DOHH2 (cell line): Measurements from ENCODE around the gene PCED1B.

Experiments used
- H3F3A ChIP-seq: fragments of 200-600 bp; sonication (generic), shearing (Covaris generic); 2 replicates; pipeline ENCODE4 v1.6.0; 2016; ENCODE audit warnings: antibody characterized with exemption, mild to moderate bottlenecking; ENCODE audit not compliant: control insufficient read depth, insufficient read depth
- H3K27ac ChIP-seq: fragments of 200-600 bp; sonication (generic); 2 replicates; pipeline ENCODE4 v1.5.1; 2014; ENCODE audit warnings: low read depth, mild to moderate bottlenecking, low read length, moderate library complexity
- H3K27me3 ChIP-seq: fragments of 200-600 bp; sonication (generic); 2 replicates; pipeline ENCODE4 v1.6.1; 2014; ENCODE audit warnings: mild to moderate bottlenecking, low read length, mixed read lengths; ENCODE audit not compliant: control insufficient read depth
- H3K36me3 ChIP-seq: fragments of 200-600 bp; sonication (generic); 2 replicates; pipeline ENCODE4 v1.6.1; 2014; ENCODE audit warnings: mild to moderate bottlenecking, low read length, moderate library complexity, mixed read lengths; ENCODE audit not compliant: control insufficient read depth
- H3K4me1 ChIP-seq: fragments of 200-600 bp; sonication (generic); 2 replicates; pipeline ENCODE4 v1.6.1; 2014; ENCODE audit warnings: mild to moderate bottlenecking, low read length, mixed read lengths; ENCODE audit not compliant: control insufficient read depth
- H3K4me2 ChIP-seq: fragments of 200-600 bp; sonication (generic); 2 replicates; pipeline ENCODE4 v1.6.0; 2014; ENCODE audit warnings: mild to moderate bottlenecking, low read length, moderate library complexity
- H3K4me3 ChIP-seq: fragments of 200-600 bp; sonication (generic); 2 replicates; pipeline ENCODE4 v1.5.1; 2014; ENCODE audit warnings: mild to moderate bottlenecking, low read length, mixed read lengths
- H3K79me2 ChIP-seq: fragments of 200-600 bp; sonication (generic); 2 replicates; pipeline ENCODE4 v1.6.1; 2014; ENCODE audit warnings: mild to moderate bottlenecking, low read length, mixed read lengths; ENCODE audit not compliant: control insufficient read depth
- H3K9me2 ChIP-seq: fragments of 200-600 bp; sonication (generic); replicated peaks from 2 replicates; pipeline ENCODE4 v1.6.1; 2014; ENCODE audit warnings: mild to moderate bottlenecking, low read length, mixed read lengths; ENCODE audit not compliant: control insufficient read depth
- H3K9me3 ChIP-seq: fragments of 200-600 bp; sonication (generic); 2 replicates; pipeline ENCODE4 v1.6.1; 2014; ENCODE audit warnings: antibody characterized with exemption, low read length, mixed read lengths; ENCODE audit not compliant: control insufficient read depth, insufficient read depth
- H4K20me1 ChIP-seq: fragments of 200-600 bp; sonication (generic); 2 replicates; pipeline ENCODE4 v1.6.0; 2014; ENCODE audit warnings: low read depth, mild to moderate bottlenecking, antibody characterized with exemption, low read length, moderate library complexity; ENCODE audit not compliant: control insufficient read depth, insufficient read depth
- EZH2phosphoT487 ChIP-seq: fragments of 200-600 bp; sonication (generic); IDR thresholded peaks from 2 replicates; pipeline ENCODE4 v1.6.1; 2017; ENCODE audit warnings: borderline replicate concordance, mild to moderate bottlenecking, antibody characterized with exemption, low read length, moderate library complexity, mixed read lengths
- TF ChIP-seq, protein P1 (sequence below): fragments of 200-600 bp; sonication (generic); IDR thresholded peaks from one replicate; pipeline ENCODE4 v1.5.1; 2014; ENCODE audit warnings: antibody characterized with exemption, mild to moderate bottlenecking, low read depth, low read length; ENCODE audit not compliant: poor library complexity, severe bottlenecking

Gene PCED1B

DNA sequence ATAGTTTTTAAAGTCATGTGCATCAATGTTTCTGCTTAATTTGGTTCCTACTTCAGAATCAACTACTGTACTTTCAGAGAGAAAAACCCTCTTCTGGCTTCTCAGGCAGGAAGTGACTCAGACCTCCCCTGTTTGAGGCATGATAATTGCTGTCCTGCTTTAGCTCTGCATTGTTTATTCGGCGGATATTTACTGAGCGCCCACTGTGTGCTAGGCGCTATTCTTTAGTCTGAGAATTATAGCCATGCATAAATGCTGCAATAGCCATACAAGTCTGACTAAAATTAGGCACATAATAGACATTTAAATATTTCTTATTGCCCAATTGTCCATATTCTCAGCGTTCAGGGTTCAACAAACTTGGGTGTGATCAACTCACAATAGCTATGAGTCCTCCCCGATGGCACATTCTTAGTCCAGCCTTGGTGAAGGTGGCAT, 6.4 kb downstream of the PCED1B start:
- H3K9me2 ChIP-seq = no peaks in the 10 kb centered on the region
- peak overlapping the region; percentile 44 for H3K4me2 ChIP-seq
- H3K4me3 ChIP-seq = no peak overlapping the region
- no peaks in the 10 kb centered on the region for H4K20me1 ChIP-seq
- no peaks in the 10 kb centered on the region for H3K9me3 ChIP-seq
- peaks cover 9% of the 10 kb centered on the region; the same call in 1 of the 2 replicates for H3F3A ChIP-seq
- peaks cover 15% of the 10 kb centered on the region; the same call in 1 of the 2 replicates for H3K27me3 ChIP-seq
- H3K36me3 ChIP-seq = no peaks in the 10 kb centered on the region
- TF ChIP-seq, protein P1, sequence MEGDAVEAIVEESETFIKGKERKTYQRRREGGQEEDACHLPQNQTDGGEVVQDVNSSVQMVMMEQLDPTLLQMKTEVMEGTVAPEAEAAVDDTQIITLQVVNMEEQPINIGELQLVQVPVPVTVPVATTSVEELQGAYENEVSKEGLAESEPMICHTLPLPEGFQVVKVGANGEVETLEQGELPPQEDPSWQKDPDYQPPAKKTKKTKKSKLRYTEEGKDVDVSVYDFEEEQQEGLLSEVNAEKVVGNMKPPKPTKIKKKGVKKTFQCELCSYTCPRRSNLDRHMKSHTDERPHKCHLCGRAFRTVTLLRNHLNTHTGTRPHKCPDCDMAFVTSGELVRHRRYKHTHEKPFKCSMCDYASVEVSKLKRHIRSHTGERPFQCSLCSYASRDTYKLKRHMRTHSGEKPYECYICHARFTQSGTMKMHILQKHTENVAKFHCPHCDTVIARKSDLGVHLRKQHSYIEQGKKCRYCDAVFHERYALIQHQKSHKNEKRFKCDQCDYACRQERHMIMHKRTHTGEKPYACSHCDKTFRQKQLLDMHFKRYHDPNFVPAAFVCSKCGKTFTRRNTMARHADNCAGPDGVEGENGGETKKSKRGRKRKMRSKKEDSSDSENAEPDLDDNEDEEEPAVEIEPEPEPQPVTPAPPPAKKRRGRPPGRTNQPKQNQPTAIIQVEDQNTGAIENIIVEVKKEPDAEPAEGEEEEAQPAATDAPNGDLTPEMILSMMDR = no peak
- no peak for TF ChIP-seq EZH2phosphoT487
- peaks cover 19% of the 10 kb centered on the region for H3K4me1 ChIP-seq
- H3K79me2 ChIP-seq = no peaks in the 10 kb centered on the region
- no peak overlapping the region for H3K27ac ChIP-seq

DNA sequence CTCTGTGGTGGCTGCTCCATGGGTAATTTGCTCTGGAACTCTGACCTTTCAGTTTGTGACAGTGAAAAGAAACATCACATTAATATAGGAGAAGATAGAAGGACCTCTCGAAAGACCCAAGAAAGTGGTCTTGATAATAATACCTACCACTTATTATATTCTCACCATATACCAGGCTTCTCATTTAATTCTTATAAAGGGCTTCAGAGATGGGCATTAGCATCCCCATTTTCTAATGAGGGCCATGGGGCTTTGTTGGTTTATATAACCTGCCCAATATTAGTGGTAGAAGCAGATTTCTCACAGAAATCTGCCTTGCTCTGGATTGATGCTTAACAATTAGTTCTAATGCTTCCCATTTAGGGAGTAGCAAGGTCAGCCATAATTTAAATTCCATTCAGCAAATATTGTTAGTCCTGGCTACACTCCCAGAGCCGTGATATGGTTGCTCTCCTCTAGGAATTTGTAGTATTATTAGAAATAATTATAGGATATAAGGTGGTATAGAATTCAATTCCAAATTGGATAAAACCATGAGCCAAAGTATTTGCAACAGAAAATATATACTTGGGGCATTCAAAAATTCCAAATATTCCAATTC, 7.8 kb downstream of the PCED1B start:
- H3K27me3 ChIP-seq = peaks cover 9% of the 10 kb centered on the region; the same call in 1 of the 2 replicates
- TF ChIP-seq EZH2phosphoT487 = no peak
- TF ChIP-seq, protein P1 = no peak
- H3K36me3 ChIP-seq = no peaks in the 10 kb centered on the region
- no peaks in the 10 kb centered on the region for H4K20me1 ChIP-seq
- H3K9me2 ChIP-seq = no peaks in the 10 kb centered on the region
- H3K27ac ChIP-seq = no peak overlapping the region
- no peaks in the 10 kb centered on the region for H3K9me3 ChIP-seq
- no peaks in the 10 kb centered on the region for H3K79me2 ChIP-seq
- H3K4me2 ChIP-seq = no peak overlapping the region
- H3K4me1 ChIP-seq = peaks cover 8% of the 10 kb centered on the region
- H3F3A ChIP-seq = no peaks in the 10 kb centered on the region
- H3K4me3 ChIP-seq = no peak overlapping the region

DNA sequence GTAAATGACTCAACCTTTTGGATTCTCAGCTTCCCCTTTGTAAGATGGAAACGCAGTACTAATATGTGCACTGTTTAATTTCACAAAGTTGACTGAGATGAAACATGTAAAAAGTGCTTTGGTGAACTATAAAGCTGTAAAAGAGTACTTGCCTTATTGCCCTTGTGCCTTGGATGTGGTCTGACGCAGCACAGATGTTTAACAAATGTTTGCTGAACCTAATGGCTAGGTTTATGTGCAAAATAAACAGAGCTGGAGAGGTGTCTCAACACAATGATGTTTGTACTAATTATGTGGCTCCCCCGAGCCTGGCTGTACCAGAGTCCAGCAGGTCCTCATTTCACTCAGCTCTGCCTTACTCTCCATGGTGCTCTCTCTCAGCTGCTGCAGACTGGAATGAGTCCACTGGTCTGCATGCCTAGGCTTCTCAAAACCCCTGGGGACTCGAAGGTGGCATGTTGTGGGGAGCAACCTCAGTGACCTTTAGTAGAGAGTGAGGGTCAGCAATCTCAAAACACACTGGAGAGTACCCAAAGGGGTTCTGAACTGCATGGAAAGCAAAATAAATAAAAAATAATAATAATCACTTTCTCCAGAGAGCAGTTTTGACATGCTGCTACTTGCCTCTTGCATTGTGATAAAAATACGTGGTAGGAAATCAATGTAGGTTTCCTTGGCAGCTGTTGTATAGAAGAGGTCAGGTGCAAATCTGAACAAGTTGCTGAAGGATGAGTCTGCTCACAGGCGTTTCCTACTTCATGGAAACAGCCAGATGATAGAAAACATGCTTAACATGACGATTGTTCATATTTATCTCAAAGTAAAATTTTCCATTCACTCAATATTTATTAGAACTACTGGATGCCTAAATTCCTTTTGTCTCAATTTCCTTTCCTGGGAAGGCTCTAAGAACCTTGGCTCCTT, 8.9 kb downstream of the PCED1B start:
- H3K9me2 ChIP-seq = no peaks in the 10 kb centered on the region
- TF ChIP-seq EZH2phosphoT487 = no peak
- TF ChIP-seq, protein P1 = no peak
- no peaks in the 10 kb centered on the region for H3K36me3 ChIP-seq
- no peaks in the 10 kb centered on the region for H4K20me1 ChIP-seq
- no peaks in the 10 kb centered on the region for H3K79me2 ChIP-seq
- H3F3A ChIP-seq = no peaks in the 10 kb centered on the region
- peaks cover 6% of the 10 kb centered on the region for H3K4me1 ChIP-seq
- H3K27me3 ChIP-seq = peaks cover 8% of the 10 kb centered on the region; the same call in 1 of the 2 replicates
- H3K27ac ChIP-seq = no peak overlapping the region
- no peak overlapping the region for H3K4me2 ChIP-seq
- no peaks in the 10 kb centered on the region for H3K9me3 ChIP-seq
- no peak overlapping the region for H3K4me3 ChIP-seq
